Rectal smooth muscle tissue (tissue), 1 donor: ENCODE data around the gene HDHD3.
"Not testable (repeated sequence)": the region's sequence is repeated elsewhere in the genome, so short reads cannot be mapped to it uniquely, and the experiment has no call there.

Experiments
- H3K27ac ChIP-seq: one replicate; pipeline ENCODE4 v1.7.0; 2013; ENCODE audit warnings: low read depth, low read length, inconsistent platforms
- H3K27me3 ChIP-seq: one replicate; pipeline ENCODE4 v1.7.0; 2013; ENCODE audit warnings: low read length; ENCODE audit not compliant: control insufficient read depth, insufficient read depth
- H3K36me3 ChIP-seq: one replicate; pipeline ENCODE4 v1.7.0; 2013; ENCODE audit warnings: low read length; ENCODE audit not compliant: control insufficient read depth, insufficient read depth
- H3K4me1 ChIP-seq: one replicate; pipeline ENCODE4 v1.7.0; 2013; ENCODE audit warnings: low read length; ENCODE audit not compliant: control insufficient read depth, insufficient read depth
- H3K4me3 ChIP-seq: one replicate; pipeline ENCODE4 v1.7.0; 2013; ENCODE audit warnings: low read length
- H3K9ac ChIP-seq: one replicate; pipeline ENCODE4 v1.7.0; 2013; ENCODE audit warnings: low read length

HDHD3 gene, protein sequence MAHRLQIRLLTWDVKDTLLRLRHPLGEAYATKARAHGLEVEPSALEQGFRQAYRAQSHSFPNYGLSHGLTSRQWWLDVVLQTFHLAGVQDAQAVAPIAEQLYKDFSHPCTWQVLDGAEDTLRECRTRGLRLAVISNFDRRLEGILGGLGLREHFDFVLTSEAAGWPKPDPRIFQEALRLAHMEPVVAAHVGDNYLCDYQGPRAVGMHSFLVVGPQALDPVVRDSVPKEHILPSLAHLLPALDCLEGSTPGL

DNA sequence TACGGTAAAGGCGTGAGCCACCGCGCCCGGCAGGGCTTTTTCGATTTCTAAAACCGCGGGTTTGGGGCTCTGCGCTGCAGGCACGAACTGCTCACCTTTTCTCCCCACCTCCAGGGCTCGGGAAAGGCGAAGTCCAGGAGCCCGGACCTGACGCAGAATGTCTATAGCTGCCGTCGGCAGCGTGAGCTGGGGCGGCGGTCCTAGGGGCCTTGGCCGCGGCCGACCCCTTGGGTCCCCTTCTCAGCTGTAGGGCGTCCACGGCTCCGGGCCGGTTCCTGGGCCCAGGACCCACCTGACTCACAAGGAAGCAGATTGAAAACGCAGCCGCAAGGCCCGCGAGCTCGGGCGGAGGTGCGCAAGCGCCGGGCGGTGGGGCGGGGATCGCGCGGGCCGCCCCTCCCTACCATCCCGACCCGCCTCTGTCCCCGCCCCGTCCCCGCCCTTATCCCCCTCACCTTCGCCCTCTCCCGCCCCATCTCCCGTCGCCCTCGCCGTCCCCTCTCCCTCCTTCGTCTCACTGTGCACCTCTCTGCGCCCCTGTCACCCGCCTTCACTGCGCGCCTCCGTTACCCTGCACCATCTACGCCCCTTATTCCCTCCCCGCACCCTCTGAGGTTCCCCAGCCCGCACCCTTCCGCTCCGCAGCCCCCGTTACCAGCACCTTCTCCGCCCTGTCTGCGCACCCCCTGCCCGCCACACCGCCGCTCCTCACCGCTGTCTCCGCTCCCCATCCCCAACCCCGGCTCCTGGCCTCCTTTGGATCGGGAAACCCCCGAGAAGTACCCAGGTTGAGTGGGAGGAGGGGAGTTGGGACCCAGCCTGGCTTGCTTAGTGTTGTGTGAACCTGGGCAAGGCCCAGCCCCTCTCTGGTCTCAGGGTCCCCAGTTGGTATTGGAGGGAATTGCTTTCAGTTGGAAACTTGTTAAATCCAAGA lies at the start of gene HDHD3:
Gene HDHD3 (minus strand): TSS at position 353 of the 934 bp plus-strand sequence. CDS start 2,632 bp downstream, outside the sequence.
- peak within 1 kb of the TSS; percentile 80 for H3K9ac ChIP-seq
- H3K27ac ChIP-seq, result peak within 1 kb of the TSS; percentile 88
- H3K36me3 ChIP-seq, result peaks cover 5% of the 10 kb centered on the region
- H3K4me1 ChIP-seq, result no peaks in the 10 kb centered on the region
- peak within 1 kb of the TSS; percentile 96 for H3K4me3 ChIP-seq
- H3K27me3 ChIP-seq, result no peaks in the 10 kb centered on the region

DNA sequence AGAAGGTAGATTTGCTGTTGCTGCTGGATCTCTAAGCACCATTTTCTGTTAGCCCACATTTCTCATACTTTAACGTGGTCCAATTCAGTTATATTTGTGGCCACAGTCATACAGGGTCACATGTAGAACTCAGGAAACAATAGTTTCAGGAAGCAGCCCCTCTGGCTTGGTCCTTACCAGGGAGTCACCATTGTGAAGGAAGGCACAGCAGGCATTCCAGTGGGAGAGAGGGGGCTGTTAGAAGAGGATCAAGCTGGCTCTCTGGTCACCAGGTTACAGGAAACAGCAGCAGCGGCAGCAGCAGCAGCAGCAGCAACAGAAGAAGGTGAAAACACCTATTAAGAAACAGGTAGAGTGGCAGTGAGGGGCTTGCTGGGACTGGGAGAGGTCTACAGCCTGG lies 48.3 kb upstream of the HDHD3 start:
- H3K4me3 ChIP-seq, result no peak overlapping the region
- H3K27ac ChIP-seq, result no peak overlapping the region
- no peaks in the 10 kb centered on the region for H3K4me1 ChIP-seq
- H3K36me3 ChIP-seq, result no peaks in the 10 kb centered on the region
- H3K9ac ChIP-seq, result no peak overlapping the region
- H3K27me3 ChIP-seq, result no peaks in the 10 kb centered on the region

DNA sequence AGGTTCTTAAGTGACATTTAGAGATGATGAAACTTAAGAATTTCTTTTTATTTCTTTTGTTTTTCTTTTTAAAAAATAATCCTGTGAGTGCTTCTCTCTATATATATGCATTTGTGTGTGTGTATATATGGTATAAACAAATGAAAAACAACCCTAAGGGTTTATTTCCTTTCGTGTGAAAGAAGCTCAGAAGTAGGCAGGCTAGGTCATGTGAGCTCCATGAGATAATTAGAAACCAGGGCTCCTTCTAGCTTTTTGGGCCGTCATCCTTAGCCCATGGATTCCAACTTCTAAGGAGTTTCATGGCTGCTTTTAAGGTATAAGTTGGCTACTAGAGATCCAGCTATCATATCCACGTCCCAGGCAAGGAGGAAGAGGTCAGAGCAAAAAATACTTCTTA lies 44.9 kb upstream of the HDHD3 start:
- Histone ChIP-seq H3K27me3 (no peaks in the 10 kb centered on the region), H3K4me3 (no peak overlapping the region), H3K9ac (no peak overlapping the region), H3K36me3 (no peaks in the 10 kb centered on the region), H3K27ac (no peak overlapping the region), H3K4me1 (no peaks in the 10 kb centered on the region)

DNA sequence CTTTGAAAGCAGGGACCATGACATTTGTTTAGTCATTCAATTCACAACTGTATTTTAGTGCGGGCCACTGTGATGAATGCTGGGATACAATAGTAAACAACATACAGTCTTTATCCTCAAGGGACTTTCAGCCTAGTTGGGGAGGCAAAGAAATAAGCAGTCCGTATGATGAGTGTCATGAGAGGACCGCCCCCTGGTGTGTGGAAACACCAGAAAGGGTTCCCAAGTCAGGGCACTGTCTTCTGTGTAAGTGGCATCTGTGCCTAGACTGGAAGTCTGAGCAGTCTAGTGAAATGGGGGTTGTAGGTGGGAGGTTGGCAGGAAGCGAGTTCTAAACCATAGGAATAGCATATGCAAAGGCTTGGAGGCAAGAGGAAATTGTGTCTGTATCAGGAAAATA lies 40.6 kb upstream of the HDHD3 start:
- H3K27me3 ChIP-seq, result no peaks in the 10 kb centered on the region
- H3K27ac ChIP-seq, result no peak overlapping the region
- no peak overlapping the region for H3K9ac ChIP-seq
- no peak overlapping the region for H3K4me3 ChIP-seq
- H3K36me3 ChIP-seq, result no peaks in the 10 kb centered on the region
- no peaks in the 10 kb centered on the region for H3K4me1 ChIP-seq

DNA sequence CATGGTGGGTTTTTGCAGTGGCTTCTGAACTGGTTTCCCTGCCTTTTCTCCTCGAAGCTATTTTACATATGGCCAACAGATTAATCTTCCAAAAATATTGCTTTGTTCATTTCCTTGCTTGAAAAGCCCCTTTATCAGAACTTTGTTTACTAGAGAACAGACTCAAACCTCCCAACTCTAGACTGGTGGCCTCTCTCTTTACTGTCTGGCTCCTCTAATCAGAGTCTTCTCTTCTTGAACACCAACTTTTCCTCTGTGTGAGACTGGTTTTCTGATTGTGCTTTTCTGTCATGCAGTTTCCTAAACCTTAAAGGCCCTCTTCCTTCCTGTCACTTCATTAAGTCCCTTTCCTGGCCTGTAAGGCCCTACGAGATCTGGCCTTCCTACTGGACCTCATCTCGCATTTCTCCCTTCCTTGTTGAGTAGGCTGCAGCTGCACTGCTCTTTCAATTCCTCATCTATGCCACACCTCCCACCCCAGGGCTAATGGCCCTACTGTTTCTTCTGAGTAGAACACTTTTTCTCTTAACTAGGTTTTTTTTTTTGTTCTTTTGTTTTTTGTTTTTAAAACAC lies 39.4 kb upstream of the HDHD3 start:
- Histone ChIP-seq H3K4me3 (no peak overlapping the region), H3K9ac (no peak overlapping the region), H3K36me3 (no peaks in the 10 kb centered on the region), H3K4me1 (no peaks in the 10 kb centered on the region), H3K27me3 (no peaks in the 10 kb centered on the region), H3K27ac (no peak overlapping the region)

DNA sequence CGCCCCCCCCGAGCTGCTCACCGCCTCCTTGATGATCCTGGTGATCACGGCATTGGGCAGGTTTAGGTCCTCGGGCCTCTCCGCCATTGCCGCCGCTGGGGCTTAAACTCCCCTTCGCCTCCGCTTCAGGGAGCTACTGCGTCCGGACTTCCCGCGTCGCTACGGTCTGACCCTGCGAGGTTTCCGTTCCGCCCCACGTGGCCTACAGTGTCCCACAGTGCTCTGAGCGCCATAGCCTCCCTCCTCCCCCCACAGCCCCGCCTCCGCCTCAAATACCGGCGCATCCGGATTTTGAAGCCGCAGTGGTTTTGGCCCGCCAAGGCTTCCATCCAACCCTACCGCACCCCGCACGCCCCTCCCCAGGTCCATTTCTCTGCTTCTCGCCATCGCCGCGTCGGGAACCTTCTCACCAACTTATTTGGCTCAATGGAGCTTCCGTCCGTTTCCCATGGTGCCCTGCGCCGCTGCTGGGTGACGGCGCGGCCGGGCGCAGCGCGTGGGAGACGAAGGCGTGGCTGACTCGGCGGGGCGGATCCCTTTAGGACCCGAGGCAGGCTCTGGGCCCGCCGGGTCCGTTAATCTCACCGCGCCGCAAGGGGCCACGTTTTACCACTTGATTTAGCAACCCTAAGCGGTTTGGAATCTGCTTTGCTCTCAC lies 33.5 kb upstream of the HDHD3 start, which contains the start of the genes C9orf43 and POLE3:
Gene C9orf43 (plus strand): TSS at position 541 of the 658 bp plus-strand sequence. CDS start 2,747 bp downstream, outside the sequence.
Gene POLE3 (minus strand): TSS at position 469 of the 658 bp plus-strand sequence. CDS start 382 bp downstream, at position 87.
- Histone ChIP-seq H3K4me3 (peak within 1 kb of the TSS; percentile 93), H3K4me1 (peaks cover 5% of the 10 kb centered on the region), H3K36me3 (peaks cover 6% of the 10 kb centered on the region)

DNA sequence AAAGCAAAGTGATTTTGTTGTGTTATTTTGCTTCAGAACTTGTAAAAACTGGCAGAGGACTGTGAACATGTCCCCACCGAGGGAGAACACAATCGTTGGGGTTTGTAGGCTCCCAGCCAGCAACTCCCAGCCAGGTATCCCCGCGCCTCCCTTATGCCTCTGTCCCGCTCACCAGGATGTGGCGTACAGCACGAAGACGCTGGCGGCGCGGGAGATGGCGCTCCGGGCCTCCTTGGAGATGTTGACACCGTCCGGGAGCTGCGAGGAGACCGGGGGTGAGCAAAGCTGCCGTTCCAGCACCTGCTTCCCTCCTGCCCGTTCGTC lies 33.1 kb upstream of the HDHD3 start:
- Histone ChIP-seq H3K9ac (peak overlapping the region; percentile 78), H3K27ac (peak overlapping the region; percentile 99), H3K36me3 (peaks cover 6% of the 10 kb centered on the region), H3K4me1 (peaks cover 5% of the 10 kb centered on the region), H3K4me3 (peak overlapping the region; percentile 93), H3K27me3 (no peaks in the 10 kb centered on the region)

More for the DNA sequence above, 33.5 kb upstream of the HDHD3 start, which contains the start of the genes C9orf43 and POLE3:
- peak within 1 kb of the TSS; percentile 99 for H3K27ac ChIP-seq
- no peaks in the 10 kb centered on the region for H3K27me3 ChIP-seq
- peak within 1 kb of the TSS; percentile 95 for H3K9ac ChIP-seq

DNA sequence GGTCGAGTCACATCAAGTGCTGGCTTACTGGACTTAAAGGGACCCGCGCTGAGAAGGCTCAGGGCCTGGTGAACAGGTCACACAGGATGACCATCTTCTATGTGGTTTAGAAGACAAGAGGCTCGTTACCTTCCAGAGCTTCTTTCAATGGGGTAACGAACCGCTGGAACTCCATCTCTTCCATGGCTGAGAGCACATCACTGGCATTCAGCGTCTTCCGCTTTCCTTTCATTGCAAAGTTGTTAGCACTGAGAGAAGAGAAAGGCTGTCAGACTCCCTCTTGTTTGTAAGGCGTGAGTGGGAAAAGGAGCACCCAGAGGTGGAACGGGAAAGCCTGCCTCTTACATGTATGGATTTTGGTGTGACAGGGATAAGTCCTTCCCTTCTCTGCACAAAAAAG lies 32.7 kb upstream of the HDHD3 start:
- peak overlapping the region; percentile 78 for H3K9ac ChIP-seq
- peak overlapping the region; percentile 99 for H3K27ac ChIP-seq
- H3K4me1 ChIP-seq, result peaks cover 5% of the 10 kb centered on the region
- no peaks in the 10 kb centered on the region for H3K27me3 ChIP-seq
- H3K36me3 ChIP-seq, result peaks cover 6% of the 10 kb centered on the region
- H3K4me3 ChIP-seq, result peak overlapping the region; percentile 93

DNA sequence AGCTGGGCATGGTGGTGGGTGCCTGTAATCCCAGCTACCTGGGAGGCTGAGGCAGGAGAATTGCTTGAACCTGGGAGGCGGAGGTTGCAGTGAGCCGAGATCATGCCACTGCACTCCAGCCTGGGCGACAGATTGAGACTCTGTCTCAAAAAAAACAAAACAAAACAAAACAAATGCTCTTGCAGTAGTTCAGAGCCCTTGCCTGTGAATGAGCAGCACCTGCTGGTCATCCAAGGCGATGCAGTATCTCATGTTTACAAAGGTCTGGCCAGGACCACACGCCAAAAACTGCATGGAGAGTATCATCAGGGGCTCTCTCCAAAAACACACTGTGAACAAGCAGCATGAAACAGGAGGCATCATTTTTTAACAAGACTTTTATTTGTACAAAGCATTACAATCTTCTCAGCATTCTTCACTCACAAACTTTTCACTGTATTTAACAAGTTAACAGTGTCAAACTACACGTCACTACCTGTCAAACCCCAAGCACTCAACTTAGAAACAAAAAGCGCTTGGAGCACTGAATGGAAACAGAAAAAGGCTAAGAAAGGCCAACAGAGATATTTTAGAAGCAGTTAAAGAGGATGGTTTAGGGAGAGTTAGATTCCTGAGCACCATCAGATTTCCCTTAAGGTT lies 30.2 kb upstream of the HDHD3 start:
- H3K4me1 ChIP-seq, H3K4me3 ChIP-seq, H3K27me3 ChIP-seq, H3K36me3 ChIP-seq, H3K27ac ChIP-seq, H3K9ac ChIP-seq: not testable (repeated sequence)

DNA sequence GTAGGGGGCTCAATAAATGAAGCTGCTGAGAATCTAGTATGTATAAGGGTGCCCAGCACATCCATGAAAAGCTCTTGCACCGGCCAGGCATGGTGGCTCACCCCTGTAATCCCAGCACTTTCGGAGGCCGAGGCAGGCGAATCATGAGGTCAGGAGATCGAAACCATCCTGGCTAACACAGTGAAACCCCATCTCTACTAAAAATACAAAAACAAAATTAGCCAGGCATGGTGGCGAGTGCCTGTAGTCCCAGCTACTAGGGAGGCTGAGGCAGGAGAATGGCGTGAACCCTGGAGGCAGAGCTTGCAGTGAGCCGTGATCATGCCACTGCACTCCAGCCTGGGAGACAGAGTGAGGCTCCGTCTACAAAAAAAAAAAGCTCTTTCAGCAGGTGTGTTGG lies 29.6 kb upstream of the HDHD3 start:
- not testable (repeated sequence) for H3K9ac ChIP-seq, H3K27ac ChIP-seq, H3K4me1 ChIP-seq, H3K4me3 ChIP-seq, H3K27me3 ChIP-seq, H3K36me3 ChIP-seq

DNA sequence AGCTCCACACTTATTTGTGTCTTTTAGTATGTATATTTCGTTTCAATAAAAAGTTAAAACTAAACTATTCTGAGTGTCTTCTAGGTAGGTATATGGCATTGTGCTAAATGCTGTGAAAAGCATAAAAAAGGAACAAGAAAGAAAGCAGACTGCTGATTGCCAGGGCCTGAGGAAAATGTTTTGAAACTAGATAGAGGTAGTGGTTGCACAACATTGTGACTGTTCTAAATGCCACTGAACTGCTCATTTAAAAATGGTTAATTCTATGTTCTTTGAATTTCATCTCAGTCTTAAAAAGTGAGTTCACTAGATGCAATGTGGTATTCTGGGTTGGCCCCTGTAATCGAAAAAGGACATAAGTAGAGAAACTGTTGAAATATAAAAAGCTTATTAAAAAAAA lies 26.9 kb upstream of the HDHD3 start:
- peaks cover 5% of the 10 kb centered on the region for H3K4me1 ChIP-seq
- H3K4me3 ChIP-seq, result no peak overlapping the region
- H3K36me3 ChIP-seq, result peaks cover 5% of the 10 kb centered on the region
- no peak overlapping the region for H3K27ac ChIP-seq
- no peak overlapping the region for H3K9ac ChIP-seq
- no peaks in the 10 kb centered on the region for H3K27me3 ChIP-seq
